ENCODE data around the gene CLDN22. TPM values are rescaled to one million over a fixed set of nuclear protein-coding genes. Genes with fewer than 3 reads are reported as not detected.

CLDN22 gene
- polyA plus RNA-seq, 1 of the 3 experiments (the other 2 are of a cell fraction): 0.05 TPM

- no peak overlapping the region for H2AFZ ChIP-seq (ENCODE audit: low read depth)
- no peaks in the 10 kb centered on the region for H3F3A ChIP-seq (replicated peaks; ENCODE audit: insufficient read depth)
- no peaks in the 10 kb centered on the region for H3K9me2 ChIP-seq
- CTCF ChIA-PET: interaction anchor here (1.4 kb wide), 1 partner anchor 25 kb away, joined by 4 read pairs; no protein-coding TSS in a partner anchor
- H4K20me1 ChIP-seq (ENCODE audit: insufficient read depth): no peaks in the 10 kb centered on the region
- DNase-seq: no peak
- H3K4me2 ChIP-seq: no peak overlapping the region
- no peak for TF ChIP-seq JUND (IDR thresholded peaks at IDR 0.05)
- POLR2A ChIA-PET: no interaction called here
- H3K27me3 ChIP-seq (ENCODE audit: insufficient read depth): no peaks in the 10 kb centered on the region
- H3K27ac ChIP-seq (ENCODE audit: low read depth in 2 of 2, low read length in 1 of 2): no peak overlapping the region
- no peak overlapping the region for H3K9ac ChIP-seq
- peaks cover 52 to 59% of the 10 kb centered on the region in 2 experiments for H3K36me3 ChIP-seq (replicated peaks in 1 of 2; ENCODE audit: control insufficient read depth in 1 of 2, insufficient read depth in 2 of 2, low read length in 1 of 2)
- no peaks in the 10 kb centered on the region for H3K9me3 ChIP-seq
- no peaks in the 10 kb centered on the region for H3K79me2 ChIP-seq (ENCODE audit: insufficient read depth)
- no peaks in the 10 kb centered on the region for H3K4me1 ChIP-seq (ENCODE audit: control insufficient read depth in 1 of 2, insufficient read depth in 2 of 2, low read depth in 1 of 2, low read length in 1 of 2)
- 77% methylated on average over 2 of the region's 2 CpGs for WGBS (ENCODE audit: low lambda C conversion rate)
- no peak overlapping the region for H3K4me3 ChIP-seq (ENCODE audit: low read depth in 2 of 2, low read length in 1 of 2)
These were observed 32.8 kb downstream of the CLDN22 start for GRCh38 chr4:183287309-183287659.

- H3K36me3 ChIP-seq (replicated peaks in 1 of 2; ENCODE audit: control insufficient read depth in 1 of 2, insufficient read depth in 2 of 2, low read length in 1 of 2): peaks cover 54 to 63% of the 10 kb centered on the region in 2 experiments
- H3K27ac ChIP-seq (ENCODE audit: low read depth in 2 of 2, low read length in 1 of 2): no peak overlapping the region
- H3K79me2 ChIP-seq (ENCODE audit: insufficient read depth): no peaks in the 10 kb centered on the region
- no peaks in the 10 kb centered on the region for H3F3A ChIP-seq (replicated peaks; ENCODE audit: insufficient read depth)
- H4K20me1 ChIP-seq (ENCODE audit: insufficient read depth): no peaks in the 10 kb centered on the region
- WGBS (ENCODE audit: low lambda C conversion rate): 91% methylated on average over 11 of the region's 11 CpGs
- H3K9ac ChIP-seq: no peak overlapping the region
- POLR2A ChIA-PET: no interaction called here
- no peak overlapping the region for H2AFZ ChIP-seq (ENCODE audit: low read depth)
- no peak for DNase-seq
- no peak overlapping the region for H3K4me3 ChIP-seq (ENCODE audit: low read depth in 2 of 2, low read length in 1 of 2)
- no peaks in the 10 kb centered on the region for H3K27me3 ChIP-seq (ENCODE audit: insufficient read depth)
- H3K9me3 ChIP-seq: no peaks in the 10 kb centered on the region
- H3K9me2 ChIP-seq: no peaks in the 10 kb centered on the region
- CTCF ChIA-PET: interaction anchor here (0.5 to 1.4 kb wide), 2 partner anchors 25 to 243 kb away, joined by 4 read pairs; no protein-coding TSS in a partner anchor
- TF ChIP-seq RAD21 (IDR thresholded peaks at IDR 0.05; ENCODE audit: low read length) (no peak), CHD2 (IDR thresholded peaks at IDR 0.05; ENCODE audit: low read length, partially characterized antibody) (no peak), MEF2A (IDR thresholded peaks at IDR 0.05; ENCODE audit: borderline replicate concordance, low read depth) (no peak), SIN3A (IDR thresholded peaks at IDR 0.05; ENCODE audit: borderline replicate concordance, low read depth, low read length) (no peak), NRF1 (IDR thresholded peaks at IDR 0.05; ENCODE audit: low read depth, low read length) (no peak), SMC3 (IDR thresholded peaks at IDR 0.05; ENCODE audit: low read depth, low read length) (no peak), EP300 (IDR thresholded peaks at IDR 0.05; ENCODE audit: borderline replicate concordance in 1 of 2, low read depth in 1 of 2, low read length in 1 of 2) (no peak)
- H3K4me1 ChIP-seq (ENCODE audit: control insufficient read depth in 1 of 2, insufficient read depth in 2 of 2, low read depth in 1 of 2, low read length in 1 of 2): no peaks in the 10 kb centered on the region
- H3K4me2 ChIP-seq: no peak overlapping the region
These were observed 33.3 kb downstream of the CLDN22 start for GRCh38 chr4:183286590-183287308.

- H3K9me3 ChIP-seq: no peaks in the 10 kb centered on the region
- H2AFZ ChIP-seq (ENCODE audit: low read depth): no peak overlapping the region
- H3K9ac ChIP-seq: no peak overlapping the region
- no peaks in the 10 kb centered on the region for H3F3A ChIP-seq (replicated peaks; ENCODE audit: insufficient read depth)
- 97% methylated on average over 7 of the region's 7 CpGs for WGBS (ENCODE audit: low lambda C conversion rate)
- H3K4me1 ChIP-seq (ENCODE audit: control insufficient read depth in 1 of 2, insufficient read depth in 2 of 2, low read depth in 1 of 2, low read length in 1 of 2): no peaks in the 10 kb centered on the region
- H4K20me1 ChIP-seq (ENCODE audit: insufficient read depth): no peaks in the 10 kb centered on the region
- H3K4me2 ChIP-seq: no peak overlapping the region
- H3K9me2 ChIP-seq: no peaks in the 10 kb centered on the region
- no peak overlapping the region for H3K27ac ChIP-seq (ENCODE audit: low read depth in 2 of 2, low read length in 1 of 2)
- ChIA-PET POLR2A (no interaction called here), CTCF (interaction anchor here (0.5 to 1.4 kb wide), 2 partner anchors 24 to 244 kb away, joined by 4 read pairs; no protein-coding TSS in a partner anchor)
- TF ChIP-seq JUND (IDR thresholded peaks at IDR 0.05): no peak
- TF ChIP-seq NRF1 (IDR thresholded peaks at IDR 0.05; ENCODE audit: low read depth, low read length): no peak
- TF ChIP-seq MXI1 (IDR thresholded peaks at IDR 0.05; ENCODE audit: low read depth, low read length): no peak
- no peak for TF ChIP-seq FOXM1 (IDR thresholded peaks at IDR 0.05; ENCODE audit: low read depth)
- no peak for TF ChIP-seq CTCF (IDR thresholded peaks at IDR 0.05)
- H3K36me3 ChIP-seq (replicated peaks in 1 of 2; ENCODE audit: control insufficient read depth in 1 of 2, insufficient read depth in 2 of 2, low read length in 1 of 2): peaks cover 60 to 69% of the 10 kb centered on the region in 2 experiments
- no peak for DNase-seq
- no peaks in the 10 kb centered on the region for H3K27me3 ChIP-seq (ENCODE audit: insufficient read depth)
- no peaks in the 10 kb centered on the region for H3K79me2 ChIP-seq (ENCODE audit: insufficient read depth)
- H3K4me3 ChIP-seq (ENCODE audit: low read depth in 2 of 2, low read length in 1 of 2): no peak overlapping the region
These were observed 34.2 kb downstream of the CLDN22 start for GRCh38 chr4:183285886-183286285.
